ENCODE data around the gene ZNRF2.

DNA sequence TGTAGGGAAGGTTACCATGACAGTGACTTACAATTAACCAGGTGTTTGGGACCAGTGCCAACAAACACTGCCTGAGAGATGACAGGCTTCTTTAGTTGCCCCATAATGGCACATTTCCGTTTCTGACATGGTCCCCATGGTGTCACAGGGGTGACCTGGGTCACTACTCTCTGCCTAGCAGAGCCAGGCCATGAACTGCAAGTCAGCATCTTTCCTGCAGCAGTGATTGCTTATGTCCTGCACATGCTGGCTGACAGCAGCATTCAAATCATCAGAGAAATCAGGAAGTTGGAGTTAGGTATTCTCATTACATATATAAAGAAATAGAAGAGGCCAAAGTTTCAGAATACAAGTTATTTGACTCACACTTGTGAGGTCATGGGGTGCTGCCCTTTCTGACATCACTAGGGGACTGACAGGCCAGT, 47.1 kb upstream of the ZNRF2 start:
- TF ChIP-seq, protein P1, sequence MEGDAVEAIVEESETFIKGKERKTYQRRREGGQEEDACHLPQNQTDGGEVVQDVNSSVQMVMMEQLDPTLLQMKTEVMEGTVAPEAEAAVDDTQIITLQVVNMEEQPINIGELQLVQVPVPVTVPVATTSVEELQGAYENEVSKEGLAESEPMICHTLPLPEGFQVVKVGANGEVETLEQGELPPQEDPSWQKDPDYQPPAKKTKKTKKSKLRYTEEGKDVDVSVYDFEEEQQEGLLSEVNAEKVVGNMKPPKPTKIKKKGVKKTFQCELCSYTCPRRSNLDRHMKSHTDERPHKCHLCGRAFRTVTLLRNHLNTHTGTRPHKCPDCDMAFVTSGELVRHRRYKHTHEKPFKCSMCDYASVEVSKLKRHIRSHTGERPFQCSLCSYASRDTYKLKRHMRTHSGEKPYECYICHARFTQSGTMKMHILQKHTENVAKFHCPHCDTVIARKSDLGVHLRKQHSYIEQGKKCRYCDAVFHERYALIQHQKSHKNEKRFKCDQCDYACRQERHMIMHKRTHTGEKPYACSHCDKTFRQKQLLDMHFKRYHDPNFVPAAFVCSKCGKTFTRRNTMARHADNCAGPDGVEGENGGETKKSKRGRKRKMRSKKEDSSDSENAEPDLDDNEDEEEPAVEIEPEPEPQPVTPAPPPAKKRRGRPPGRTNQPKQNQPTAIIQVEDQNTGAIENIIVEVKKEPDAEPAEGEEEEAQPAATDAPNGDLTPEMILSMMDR (IDR thresholded peaks at IDR 0.05), result no peak
- TF ChIP-seq POLR2A (IDR thresholded peaks at IDR 0.05), result no peak
- no peak for TF ChIP-seq EP300 (IDR thresholded peaks at IDR 0.05; ENCODE audit: low read depth)

Data from transverse colon (tissue), 3 donors.